NCI-H1436 (cell line): ENCODE data around the gene NUP155.
"Not testable (repeated sequence)": the region's sequence is repeated elsewhere in the genome, so short reads cannot be mapped to it uniquely, and the experiment has no call there.

Source experiments
- DNase-seq: peaks from one replicate; lab custom pipeline; 2025; lab: John Stamatoyannopoulos, UW

The NUP155 gene

DNA sequence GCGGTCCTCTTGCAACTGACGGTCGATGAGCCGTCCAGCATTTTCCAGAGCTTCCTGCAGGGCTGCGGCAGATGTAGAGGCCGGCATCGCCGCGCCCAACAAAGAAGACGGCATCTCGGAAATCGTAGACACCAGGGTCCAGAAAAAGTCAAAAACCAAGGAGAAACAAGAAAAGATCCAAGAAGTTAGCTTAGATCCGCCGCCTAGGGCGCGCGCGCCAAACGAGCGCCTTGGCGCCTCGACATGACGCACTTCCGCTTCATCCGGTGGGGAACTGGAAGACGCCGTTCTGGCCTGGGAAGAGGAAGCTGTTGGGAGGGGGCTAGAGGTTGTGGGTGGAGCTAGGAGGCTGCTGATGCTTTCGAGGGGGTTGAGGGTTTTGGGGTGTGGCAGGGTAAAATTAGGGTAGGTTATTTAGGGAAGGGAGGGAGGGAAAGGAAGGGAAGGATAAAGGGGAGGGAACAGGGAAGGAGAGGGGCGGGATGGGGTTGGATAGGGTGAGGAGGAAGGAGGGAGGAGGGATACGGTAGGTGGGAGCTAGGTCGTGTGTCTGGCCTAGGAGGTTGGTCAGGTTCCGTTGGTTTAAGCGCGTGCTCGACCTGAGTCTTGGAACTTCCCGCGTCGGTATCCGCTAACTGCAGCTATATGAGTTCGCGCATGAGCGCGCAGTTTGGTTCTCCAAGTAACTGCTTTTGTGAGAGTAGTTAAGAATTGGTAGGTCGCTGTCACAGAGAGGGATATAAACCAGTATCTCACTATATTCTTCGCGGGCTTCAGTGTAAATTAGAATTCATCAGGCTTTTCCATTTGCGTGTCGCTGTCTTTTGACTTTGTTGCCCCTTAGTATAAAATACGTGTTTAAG, at the start of gene NUP155:
NUP155 (minus strand) TSS at position 243 of the 863 bp plus-strand sequence; CDS start at position 114, 129 bp downstream.
- peak; percentile 89 for DNase-seq

DNA sequence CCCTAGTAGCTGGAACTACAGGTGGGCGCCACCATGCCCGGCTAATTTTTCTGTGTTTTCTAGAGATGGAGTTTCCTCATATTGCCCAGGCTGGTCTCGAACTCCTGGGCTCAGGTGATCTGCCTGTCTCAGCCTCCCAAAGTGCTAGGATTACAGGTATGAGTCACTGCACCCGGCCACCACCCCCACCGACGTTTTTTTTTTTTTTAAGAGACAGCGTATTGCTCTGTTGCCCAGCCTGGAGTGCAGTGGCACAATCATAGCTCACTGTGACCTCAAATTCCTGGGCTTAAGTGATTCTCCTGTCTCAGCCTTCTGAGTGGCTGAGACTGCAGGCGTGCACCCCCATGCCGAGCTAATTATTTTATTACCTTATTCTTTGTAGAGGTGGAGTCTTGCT, 46.4 kb upstream of the NUP155 start:
- no peak for DNase-seq

DNA sequence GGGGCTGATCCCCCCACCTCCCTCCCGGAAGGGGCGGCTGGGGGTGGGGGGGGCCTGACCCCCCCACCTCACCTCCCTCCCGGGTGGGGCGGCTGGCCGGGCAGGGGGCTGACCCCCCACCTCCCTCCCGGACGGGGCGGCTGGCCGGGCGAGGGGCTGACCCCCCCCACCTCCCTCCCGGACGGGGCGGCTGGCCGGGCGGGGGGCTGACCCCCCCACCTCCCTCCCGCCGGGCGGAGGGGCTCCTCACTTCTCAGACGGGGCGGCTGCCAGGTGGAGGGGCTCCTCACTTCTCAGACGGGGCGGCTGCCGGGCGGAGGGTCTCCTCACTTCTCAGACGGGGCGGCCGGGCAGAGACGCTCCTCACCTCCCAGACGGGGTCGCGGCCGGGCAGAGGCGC, 44.5 kb upstream of the NUP155 start:
- DNase-seq = not testable (repeated sequence)

DNA sequence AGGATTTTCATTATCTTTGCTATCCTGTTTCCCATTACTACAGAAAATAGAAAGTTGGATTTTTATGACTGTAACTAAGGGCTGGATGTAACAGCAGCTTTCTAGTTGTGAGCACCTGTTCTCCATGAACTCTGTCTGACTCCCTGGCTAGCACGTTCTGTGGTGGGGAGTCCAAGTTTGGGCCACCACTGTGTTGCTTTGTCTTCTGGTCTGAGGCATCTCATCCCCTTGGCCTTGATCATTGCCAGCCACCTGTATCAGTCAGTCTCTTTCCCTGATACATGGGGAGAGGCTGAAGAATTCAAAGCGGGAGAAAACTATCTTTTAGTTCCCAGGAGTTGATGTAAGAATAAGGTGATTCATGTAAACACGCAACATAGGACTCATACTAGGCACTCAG, 41.6 kb upstream of the NUP155 start:
- no peak for DNase-seq

DNA sequence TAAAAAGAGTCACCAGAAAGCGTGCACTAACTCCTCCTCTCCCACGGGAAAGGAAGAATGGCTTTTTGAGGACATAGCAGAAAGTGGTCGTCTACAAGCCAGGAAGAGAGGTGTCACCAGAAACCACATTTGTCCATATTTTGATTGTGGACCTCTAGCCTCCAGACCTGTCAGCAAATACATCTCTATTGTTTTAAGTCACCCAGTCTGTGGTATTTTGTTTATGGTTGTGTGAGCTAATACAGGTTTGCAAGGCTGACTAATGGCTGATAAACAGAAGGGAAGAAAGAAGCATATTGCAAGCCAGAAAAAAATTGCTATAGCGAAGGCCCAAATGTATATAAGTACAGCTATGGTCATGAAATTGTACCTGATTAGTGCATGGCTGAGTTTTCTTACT, 29.6 kb upstream of the NUP155 start:
- no peak for DNase-seq

DNA sequence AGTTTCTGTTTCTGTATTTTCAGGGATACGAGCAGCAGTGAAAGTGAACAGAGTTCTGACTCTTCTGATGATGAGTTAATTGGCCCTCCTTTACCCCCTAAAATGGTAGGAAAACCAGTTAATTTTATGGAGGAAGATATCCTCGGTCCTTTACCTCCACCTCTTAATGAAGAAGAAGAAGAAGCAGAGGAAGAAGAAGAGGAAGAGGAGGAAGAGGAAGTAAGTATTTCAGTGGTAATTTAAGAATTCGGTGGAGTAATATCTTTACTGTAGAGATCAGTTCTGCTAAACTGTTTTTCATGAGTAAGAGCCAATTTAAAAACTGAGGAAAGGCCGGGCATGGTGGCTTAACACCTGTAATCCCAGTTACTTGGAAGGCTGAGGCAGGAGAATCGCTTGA, 25.4 kb upstream of the NUP155 start:
- no peak for DNase-seq

DNA sequence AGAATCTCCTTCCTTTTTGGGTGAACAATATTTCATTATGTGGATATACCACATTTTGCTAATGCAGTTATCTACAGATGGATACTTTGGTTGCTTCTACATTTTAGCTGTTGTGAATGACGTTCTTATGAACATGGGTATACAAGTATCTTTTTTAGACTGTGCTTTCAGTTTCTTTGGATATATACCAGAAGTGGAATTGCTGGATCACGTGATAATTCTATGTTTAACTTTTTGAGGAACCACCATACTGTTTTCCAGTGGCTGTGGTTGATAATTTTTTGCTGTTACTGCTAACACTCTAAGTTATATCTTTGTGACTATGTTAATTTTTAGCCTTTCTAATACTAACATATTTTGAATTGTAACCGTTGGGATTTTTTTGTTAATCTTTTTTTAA, 20.7 kb upstream of the NUP155 start:
- DNase-seq = no peak

DNA sequence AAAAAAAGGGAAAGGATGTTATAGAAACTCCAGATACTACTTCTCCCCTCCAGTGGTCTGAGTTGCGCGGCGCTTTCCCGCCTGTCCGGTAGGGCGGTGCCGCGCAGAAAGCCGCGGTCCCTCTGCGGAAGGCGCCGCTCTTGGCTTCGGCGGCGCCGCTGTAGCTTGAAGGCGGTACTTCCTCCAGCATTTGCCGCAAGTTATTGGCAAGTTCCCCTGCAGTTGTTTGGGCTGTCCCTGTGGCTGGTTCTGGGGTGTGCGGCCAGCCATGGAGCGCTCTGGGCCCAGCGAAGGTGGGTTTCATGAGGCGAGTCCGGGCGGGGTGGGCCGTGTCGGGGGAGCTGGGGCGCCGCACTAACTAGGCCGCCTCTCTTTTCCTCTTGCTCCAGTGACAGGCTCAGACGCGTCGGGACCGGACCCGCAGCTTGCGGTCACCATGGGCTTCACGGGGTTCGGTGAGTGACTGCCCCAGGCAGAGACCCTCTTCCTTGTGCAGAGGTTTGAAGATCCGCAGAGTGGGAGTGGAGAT, 8.3 kb upstream of the NUP155 start, which contains the start of gene WDR70:
WDR70 (plus strand) TSS at position 219 of the 529 bp plus-strand sequence; CDS start at position 269, 50 bp downstream.
- peak; percentile 74 for DNase-seq

DNA sequence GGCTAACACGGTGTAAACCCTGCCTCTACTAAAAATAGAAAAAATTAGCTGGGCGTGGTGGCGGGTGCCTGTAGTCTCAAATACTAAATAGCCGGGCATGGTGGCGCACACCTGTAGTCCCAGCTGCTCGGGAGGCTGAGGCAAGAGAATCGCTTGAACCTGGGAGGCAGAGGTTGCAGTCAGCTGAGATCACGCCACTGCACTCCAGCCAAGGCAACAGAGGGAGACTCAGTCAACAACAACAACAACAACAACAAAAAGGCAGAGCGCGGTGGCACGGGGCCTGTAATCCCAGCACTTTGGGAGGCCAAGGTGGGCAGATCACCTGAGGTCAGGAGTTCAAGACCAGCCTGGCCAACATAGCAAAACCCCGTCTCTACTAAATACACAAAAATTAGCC, 7.2 kb upstream of the NUP155 start:
- not testable (repeated sequence) for DNase-seq

DNA sequence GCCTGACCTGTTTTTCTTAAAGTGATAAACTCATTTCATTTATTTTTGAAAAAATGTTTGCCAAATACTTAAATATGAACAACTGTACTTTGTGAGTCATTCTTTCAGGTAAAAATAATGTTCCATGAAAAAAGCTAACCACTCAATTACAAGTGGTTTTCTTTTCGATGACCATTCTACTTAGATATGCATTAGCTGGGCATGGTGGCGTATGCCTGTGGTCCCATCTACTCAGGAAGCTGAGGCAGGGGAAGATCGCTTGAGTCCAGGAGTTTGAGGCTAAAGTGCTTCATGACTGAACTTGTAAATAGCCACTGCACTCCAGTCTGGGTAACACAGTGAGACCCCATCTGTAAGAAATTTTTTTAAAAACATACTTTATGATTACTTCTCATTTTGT, 4.2 kb upstream of the NUP155 start:
- DNase-seq = no peak

DNA sequence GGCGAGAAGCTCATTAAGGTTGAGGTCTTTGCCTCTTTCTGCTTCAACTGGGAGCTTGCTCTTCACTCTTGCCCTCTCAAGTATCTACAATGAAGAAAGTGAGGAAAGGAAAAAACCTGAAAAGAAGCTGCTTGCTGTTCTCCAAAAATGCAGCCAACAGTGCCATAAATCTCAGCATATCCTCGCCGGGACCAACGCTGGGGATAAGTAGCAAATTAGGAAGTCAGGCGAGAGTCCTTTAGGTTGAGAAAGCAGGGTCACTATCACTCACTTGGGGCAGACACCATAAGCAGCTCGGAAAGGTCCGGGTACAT, 399 bp downstream of the NUP155 start:
- no peak for DNase-seq

DNA sequence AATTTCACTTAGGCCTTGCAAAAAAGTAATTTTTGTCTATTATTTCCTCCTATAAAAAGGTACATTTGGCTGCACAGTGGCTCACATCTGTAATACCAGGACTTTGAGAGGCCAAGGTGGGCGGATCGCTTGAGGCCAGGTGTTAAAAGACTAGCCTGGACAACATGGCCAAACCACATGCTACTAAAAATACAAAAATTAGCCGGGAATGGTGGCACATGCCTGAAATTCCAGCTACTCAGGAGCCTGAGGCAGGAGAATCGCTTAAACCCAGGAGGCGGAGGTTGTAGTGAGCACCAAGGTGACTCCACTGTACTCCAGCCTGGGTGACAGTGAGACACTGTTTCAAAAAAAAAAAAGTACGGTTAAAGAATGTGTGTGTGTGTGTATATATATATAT, 15.7 kb downstream of the NUP155 start:
- DNase-seq = no peak

DNA sequence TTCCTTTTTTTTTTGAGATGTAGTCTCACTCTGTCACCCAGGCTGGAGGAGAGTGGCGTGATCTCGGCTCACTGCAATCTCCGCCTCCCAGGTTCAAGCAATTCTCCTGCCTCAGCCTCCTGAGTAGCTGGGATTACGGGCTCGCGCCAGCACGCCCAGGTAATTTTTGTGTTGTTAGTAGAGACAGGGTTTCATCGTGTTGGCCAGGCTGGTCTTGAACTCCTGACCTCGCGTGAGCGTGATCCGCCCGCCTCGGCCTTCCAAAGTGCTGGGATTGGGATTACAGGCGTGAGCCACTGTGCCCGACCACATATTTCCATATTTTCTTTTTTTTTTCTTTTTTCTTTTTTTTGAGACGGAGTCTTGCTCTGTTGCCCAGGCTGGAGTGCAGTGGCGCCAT, 28.2 kb downstream of the NUP155 start:
- not testable (repeated sequence) for DNase-seq

DNA sequence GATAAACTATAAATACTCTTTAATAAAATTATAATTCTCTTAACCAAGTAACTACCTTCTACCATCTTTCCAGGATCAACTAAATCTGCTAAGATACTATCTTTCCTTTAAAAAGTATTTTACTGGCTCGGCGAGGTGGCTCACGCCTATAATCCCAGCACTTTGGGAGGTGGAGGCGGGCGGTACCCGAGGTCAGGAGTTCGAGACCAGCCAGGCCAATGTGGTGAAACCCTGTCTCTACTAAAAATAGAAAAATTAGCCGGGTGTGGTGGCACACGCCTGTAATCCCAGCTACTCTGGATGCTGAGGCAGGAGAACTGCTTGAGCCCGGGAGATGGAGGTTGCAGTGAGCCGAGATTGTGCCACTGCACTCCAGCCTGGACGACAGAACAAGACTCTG, 36.2 kb downstream of the NUP155 start:
- DNase-seq = not testable (repeated sequence)

DNA sequence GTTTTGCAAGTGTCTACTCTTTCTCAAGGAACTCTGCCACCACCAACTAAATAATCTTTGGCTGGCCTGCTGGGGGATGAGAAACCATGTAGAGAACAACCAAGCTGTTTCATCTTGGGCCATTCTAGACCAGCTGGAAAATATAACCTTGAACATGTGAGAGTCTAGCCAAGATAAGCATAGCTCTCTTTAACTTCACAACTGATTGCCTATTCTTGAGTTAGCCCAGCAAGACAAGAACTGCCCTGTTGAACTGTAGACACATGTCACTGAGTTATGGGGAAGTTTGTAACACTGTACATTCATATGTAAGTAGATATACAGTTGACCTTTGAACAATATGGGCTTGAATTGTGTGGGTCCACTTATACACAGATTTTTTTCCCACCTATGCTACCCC, 44.4 kb downstream of the NUP155 start:
- no peak for DNase-seq

DNA sequence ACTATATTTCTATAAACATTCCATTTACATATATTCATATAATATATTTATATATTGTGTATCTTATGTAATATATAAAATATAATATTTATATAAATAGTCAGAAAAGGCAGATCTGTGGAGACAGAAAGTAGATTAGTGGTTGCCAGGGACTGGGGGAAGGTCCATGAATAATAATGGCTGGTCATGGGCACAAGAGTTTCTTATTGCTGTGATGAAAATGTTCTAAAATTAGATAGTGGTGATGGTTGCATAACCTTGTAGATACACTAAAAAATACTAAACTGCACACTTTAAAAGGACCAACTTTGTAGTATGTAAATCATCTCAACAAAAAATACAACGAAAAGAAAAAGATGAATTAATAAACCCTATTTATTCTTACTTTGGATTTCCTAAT, 47.3 kb downstream of the NUP155 start:
- no peak for DNase-seq

DNA sequence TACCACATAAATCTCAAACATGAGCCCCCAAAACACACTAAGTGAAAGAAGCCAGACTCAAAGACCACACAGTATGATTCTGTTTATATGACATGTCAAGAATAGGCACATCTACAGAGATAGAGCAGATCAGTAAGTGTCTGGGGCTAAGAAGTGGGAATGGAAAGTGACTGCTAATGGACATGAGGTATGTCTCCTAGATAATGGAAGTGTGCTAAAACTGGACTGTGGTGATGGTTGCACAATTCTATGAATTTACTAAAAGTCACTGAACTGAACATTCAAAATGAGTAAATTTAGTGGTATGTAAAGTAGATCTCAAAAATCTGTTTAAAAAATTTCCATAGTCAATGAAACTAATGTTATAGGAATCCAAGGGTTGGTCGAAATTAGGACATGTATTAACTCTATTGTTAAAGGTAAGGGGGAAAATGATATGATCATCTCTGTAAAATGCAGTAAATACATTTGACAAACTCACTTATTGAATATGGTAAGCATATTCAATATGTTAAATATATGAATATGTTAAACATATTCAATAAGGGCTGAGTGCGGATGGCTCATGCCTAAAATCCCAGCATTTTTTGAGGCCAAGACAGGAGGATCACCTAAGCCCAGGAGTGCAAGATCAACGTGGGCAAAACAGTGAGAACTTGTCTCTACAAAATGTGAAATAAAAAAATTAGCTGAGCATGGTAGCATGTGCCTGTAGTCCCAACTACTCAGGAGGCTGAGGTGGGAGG, 51.7 kb downstream of the NUP155 start:
- no peak for DNase-seq

DNA sequence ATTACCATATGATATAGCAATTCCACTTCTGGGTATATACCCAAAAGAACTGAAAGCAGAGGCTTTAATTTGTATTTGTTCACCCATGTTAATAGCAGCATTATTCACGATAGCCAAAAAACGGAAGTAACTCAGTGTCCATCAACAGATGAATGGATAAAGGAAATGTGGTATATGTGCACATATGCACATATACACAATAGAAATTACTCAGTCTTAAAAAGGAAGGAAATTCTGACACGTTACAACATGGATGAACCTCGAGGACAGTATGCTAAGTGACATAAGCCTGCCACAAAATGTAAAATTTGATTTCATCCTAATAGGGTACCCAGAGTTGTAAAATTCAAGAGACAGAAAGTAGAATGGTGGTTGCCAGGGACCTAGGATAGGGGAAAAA, 54.9 kb downstream of the NUP155 start:
- no peak for DNase-seq

DNA sequence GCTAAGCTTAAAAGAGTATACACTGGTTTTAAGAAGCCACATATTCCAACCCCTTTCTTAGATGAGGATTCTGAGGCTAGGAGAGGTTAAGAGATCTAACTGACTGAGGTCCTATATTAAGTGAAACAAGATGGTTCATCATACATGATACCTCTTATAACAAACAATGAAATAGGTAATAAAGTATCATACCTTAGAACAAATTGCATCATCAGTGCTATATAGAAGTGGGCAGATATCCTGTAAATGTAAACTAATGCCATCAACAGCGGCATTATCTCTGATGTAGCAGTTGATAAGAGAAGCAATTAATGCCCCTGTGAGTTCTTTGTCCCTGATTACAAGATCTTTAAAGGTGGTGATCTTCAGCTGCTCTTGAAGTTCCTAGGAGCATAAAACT, 60.5 kb downstream of the NUP155 start:
- no peak for DNase-seq

DNA sequence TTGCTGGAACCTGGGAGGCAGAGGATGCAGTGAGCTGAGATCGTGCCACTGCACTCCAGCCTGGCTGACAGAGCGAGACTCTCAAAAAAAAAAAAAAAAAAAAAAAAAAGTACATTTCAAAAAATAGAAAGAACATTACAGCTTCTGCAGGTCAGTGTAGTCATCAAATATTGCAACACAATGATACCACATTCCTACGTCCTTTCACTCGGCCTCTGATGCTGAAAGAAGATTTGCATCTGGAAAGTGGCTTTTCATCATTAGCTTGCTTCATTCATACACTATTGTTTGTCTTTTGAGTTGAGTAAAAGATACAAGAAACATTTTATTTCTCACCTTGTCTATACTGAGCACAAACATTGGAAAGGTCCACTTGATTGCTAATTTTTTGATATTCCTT, 62.1 kb downstream of the NUP155 start:
- DNase-seq = no peak

DNA sequence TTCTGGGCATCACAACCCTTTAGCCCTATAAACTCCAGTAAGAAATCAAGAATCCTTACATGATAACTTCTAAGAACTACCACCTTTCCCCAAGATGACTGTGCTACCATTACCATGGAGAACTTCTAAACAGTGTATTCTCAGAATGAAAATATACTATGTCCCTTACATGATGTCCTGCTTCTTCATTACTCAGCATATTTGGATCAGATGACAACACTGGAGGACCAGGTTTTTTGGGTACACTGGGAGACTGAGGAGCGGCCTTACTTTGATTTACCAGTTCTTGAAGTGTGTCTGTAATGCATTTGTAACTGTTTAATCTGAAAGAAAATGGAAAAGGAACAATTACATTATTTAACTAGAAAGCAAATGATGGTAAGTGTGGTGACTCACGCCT, 66.0 kb downstream of the NUP155 start:
- DNase-seq = no peak

DNA sequence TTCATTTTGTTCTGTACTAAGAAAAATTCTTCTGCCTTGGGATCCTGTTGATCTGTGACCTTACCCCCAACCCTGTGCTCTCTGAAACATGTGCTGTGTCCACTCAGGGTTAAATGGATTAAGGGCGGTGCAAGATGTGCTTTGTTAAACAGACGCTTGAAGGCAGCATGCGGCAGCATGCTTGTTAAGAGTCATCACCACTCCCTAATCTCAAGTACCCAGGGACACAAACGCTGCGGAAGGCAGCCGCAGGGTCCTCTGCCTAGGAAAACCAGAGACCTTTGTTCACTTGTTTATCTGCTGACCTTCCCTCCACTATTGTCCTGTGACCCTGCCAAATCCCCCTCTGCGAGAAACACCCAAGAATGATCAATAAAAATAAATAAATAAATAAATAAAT, 74.6 kb downstream of the NUP155 start:
- DNase-seq = not testable (repeated sequence)

DNA sequence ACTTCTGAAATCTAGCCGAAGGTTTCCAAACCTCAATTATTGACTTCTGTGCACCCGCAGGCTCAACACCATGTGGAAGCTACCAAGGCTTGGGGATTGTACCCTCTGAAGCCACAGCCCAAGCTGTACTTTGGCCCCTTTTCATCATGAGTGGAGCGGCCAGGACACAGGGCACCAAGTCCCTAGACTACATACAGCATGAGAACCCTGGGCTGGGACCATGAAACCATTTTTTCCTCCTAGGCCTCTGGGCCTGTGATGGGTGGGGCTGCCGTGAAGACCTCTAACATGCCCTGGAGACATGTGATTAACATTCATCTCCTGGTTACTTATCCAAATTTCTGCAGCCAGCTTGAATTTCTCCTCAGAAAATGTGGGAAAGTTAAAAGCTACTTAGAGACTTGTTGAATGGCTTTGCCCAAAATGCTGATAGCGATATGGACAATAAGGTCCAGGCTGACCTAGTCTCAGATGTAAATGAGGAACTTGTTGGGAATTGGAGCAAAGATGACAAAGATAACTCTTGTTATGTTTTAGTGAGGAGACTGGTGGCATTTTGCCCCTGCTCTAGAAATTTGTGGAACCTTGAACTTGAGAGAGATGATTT, 87.6 kb downstream of the NUP155 start:
- no peak for DNase-seq
